Neural progenitor cell (in vitro differentiated cells): Measurements from ENCODE around the gene LMF1.

Experiments
- EZH2 ChIP-seq: fragments of 200-600 bp; sonication (generic); IDR thresholded peaks from 2 replicates; pipeline ENCODE4 v1.6.1; 2017; ENCODE audit warnings: antibody characterized with exemption, mild to moderate bottlenecking, moderate library complexity
- EZH2phosphoT487 ChIP-seq: fragments of 200-600 bp; sonication (generic); IDR thresholded peaks from 2 replicates; pipeline ENCODE4 v1.6.1; 2017; ENCODE audit warnings: antibody characterized with exemption
- TF ChIP-seq, protein P1 (sequence below): fragments of 200-600 bp; sonication (generic); IDR thresholded peaks from 2 replicates; pipeline ENCODE4 v1.5.1; 2017; ENCODE audit warnings: antibody characterized with exemption, mild to moderate bottlenecking

- TF ChIP-seq EZH2 = no peak
- TF ChIP-seq, protein P1, sequence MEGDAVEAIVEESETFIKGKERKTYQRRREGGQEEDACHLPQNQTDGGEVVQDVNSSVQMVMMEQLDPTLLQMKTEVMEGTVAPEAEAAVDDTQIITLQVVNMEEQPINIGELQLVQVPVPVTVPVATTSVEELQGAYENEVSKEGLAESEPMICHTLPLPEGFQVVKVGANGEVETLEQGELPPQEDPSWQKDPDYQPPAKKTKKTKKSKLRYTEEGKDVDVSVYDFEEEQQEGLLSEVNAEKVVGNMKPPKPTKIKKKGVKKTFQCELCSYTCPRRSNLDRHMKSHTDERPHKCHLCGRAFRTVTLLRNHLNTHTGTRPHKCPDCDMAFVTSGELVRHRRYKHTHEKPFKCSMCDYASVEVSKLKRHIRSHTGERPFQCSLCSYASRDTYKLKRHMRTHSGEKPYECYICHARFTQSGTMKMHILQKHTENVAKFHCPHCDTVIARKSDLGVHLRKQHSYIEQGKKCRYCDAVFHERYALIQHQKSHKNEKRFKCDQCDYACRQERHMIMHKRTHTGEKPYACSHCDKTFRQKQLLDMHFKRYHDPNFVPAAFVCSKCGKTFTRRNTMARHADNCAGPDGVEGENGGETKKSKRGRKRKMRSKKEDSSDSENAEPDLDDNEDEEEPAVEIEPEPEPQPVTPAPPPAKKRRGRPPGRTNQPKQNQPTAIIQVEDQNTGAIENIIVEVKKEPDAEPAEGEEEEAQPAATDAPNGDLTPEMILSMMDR = no peak
- TF ChIP-seq EZH2phosphoT487 = no peak
These were observed 101.7 kb downstream of the LMF1 start for GRCh38 chr16:868846-869822.
